Trophoblast cell (in vitro differentiated cells and primary cell): Measurements from ENCODE around the gene CCNB1IP1.
"Not testable (repeated sequence)": the region's sequence is repeated elsewhere in the genome, so short reads cannot be mapped to it uniquely, and the experiment has no call there.

Source experiments
- DNase-seq, 2 donors: peaks; one replicate each; pipeline ENCODE4 v3.0.0-alpha.2; 2016
- H2AFZ ChIP-seq: 2 replicates; pipeline ENCODE4 v1.6.1; 2013; ENCODE audit warnings: low read length, moderate library complexity, mild to moderate bottlenecking; ENCODE audit not compliant: insufficient read depth, poor library complexity
- H2AK5ac ChIP-seq: 2 replicates; pipeline ENCODE4 v1.6.1; 2013; ENCODE audit warnings: mild to moderate bottlenecking, low read length
- H2BK120ac ChIP-seq: 2 replicates; pipeline ENCODE4 v1.6.1; 2013; ENCODE audit warnings: low read length, mild to moderate bottlenecking, moderate library complexity; ENCODE audit not compliant: insufficient read depth, poor library complexity
- H2BK12ac ChIP-seq: 2 replicates; pipeline ENCODE4 v1.6.1; 2013; ENCODE audit warnings: mild to moderate bottlenecking, low read length, moderate library complexity
- H2BK5ac ChIP-seq: 2 replicates; pipeline ENCODE4 v1.6.1; 2013; ENCODE audit warnings: low read length, low read depth, moderate library complexity, mild to moderate bottlenecking; ENCODE audit not compliant: poor library complexity
- H3K14ac ChIP-seq: 2 replicates; pipeline ENCODE4 v1.6.1; 2013; ENCODE audit warnings: mild to moderate bottlenecking, low read length
- H3K18ac ChIP-seq: 2 replicates; pipeline ENCODE4 v1.6.1; 2013; ENCODE audit warnings: mild to moderate bottlenecking, low read length
- H3K23ac ChIP-seq: 2 replicates; pipeline ENCODE4 v1.6.1; 2013; ENCODE audit warnings: low read length
- H3K27ac ChIP-seq: 2 replicates; pipeline ENCODE4 v1.5.1; 2013; ENCODE audit warnings: low read depth, mild to moderate bottlenecking, inconsistent platforms, low read length, moderate library complexity
- H3K27me3 ChIP-seq: 2 replicates; pipeline ENCODE4 v1.6.1; 2013; ENCODE audit warnings: inconsistent platforms, mild to moderate bottlenecking, low read length, moderate library complexity; ENCODE audit not compliant: insufficient read depth
- H3K36me3 ChIP-seq, 2 experiments: 1 replicate in 1 of 2; 2 replicates in 1 of 2; pipeline ENCODE4 v1.6.1; 2013; ENCODE audit warnings: low read length in 2 of 2, mild to moderate bottlenecking in 2 of 2, moderate library complexity in 1 of 2; ENCODE audit not compliant: insufficient read depth in 2 of 2, control insufficient read depth in 1 of 2
- H3K4ac ChIP-seq: 2 replicates; pipeline ENCODE4 v1.6.1; 2013; ENCODE audit warnings: low read depth, mild to moderate bottlenecking, low read length, moderate library complexity
- H3K4me1 ChIP-seq, 2 experiments: 1 replicate in 1 of 2; 2 replicates in 1 of 2; pipeline ENCODE4 v1.6.1; 2013; ENCODE audit warnings: low read length in 2 of 2, mild to moderate bottlenecking in 2 of 2, moderate library complexity in 1 of 2; ENCODE audit not compliant: insufficient read depth in 2 of 2, control insufficient read depth in 1 of 2
- H3K4me2 ChIP-seq: 2 replicates; pipeline ENCODE4 v1.6.1; 2013; ENCODE audit warnings: inconsistent platforms, mild to moderate bottlenecking, low read length, moderate library complexity
- H3K4me3 ChIP-seq: 2 replicates; pipeline ENCODE4 v1.5.1; 2013; ENCODE audit warnings: mild to moderate bottlenecking, low read depth, low read length, inconsistent platforms
- H3K79me1 ChIP-seq: one replicate; pipeline ENCODE4 v1.6.1; 2013; ENCODE audit warnings: low read length
- H3K79me2 ChIP-seq: 2 replicates; pipeline ENCODE4 v1.6.1; 2013; ENCODE audit warnings: low read length, mild to moderate bottlenecking; ENCODE audit not compliant: control insufficient read depth, insufficient read depth, poor library complexity
- H3K9ac ChIP-seq: 2 replicates; pipeline ENCODE4 v1.6.1; 2013; ENCODE audit warnings: mild to moderate bottlenecking, low read length
- H3K9me3 ChIP-seq: 2 replicates; pipeline ENCODE4 v1.6.1; 2013; ENCODE audit warnings: low read depth, mild to moderate bottlenecking, control low read depth, inconsistent platforms, low read length; ENCODE audit not compliant: insufficient read depth
- H4K12ac ChIP-seq: 2 replicates; pipeline ENCODE4 v1.6.1; 2013; ENCODE audit warnings: low read depth, mild to moderate bottlenecking, low read length, moderate library complexity
- H4K8ac ChIP-seq: 2 replicates; pipeline ENCODE4 v1.6.1; 2013; ENCODE audit warnings: low read depth, mild to moderate bottlenecking, low read length, moderate library complexity
- H4K91ac ChIP-seq: one replicate; pipeline ENCODE4 v1.6.1; 2013; ENCODE audit warnings: low read depth, mild to moderate bottlenecking, low read length, moderate library complexity
- WGBS: extraction: QIAGEN DNeasy Blood & Tissue Kit; methylation state at CpG from one replicate; pipeline ENCODE4 v1.1.7; 2013; ENCODE audit warnings: missing lambda C conversion rate; ENCODE audit not compliant: insufficient read length, insufficient coverage; ENCODE audit errors: extremely low coverage; 5-methylcytosine and 5-hydroxymethylcytosine counted together

CCNB1IP1 gene

DNA sequence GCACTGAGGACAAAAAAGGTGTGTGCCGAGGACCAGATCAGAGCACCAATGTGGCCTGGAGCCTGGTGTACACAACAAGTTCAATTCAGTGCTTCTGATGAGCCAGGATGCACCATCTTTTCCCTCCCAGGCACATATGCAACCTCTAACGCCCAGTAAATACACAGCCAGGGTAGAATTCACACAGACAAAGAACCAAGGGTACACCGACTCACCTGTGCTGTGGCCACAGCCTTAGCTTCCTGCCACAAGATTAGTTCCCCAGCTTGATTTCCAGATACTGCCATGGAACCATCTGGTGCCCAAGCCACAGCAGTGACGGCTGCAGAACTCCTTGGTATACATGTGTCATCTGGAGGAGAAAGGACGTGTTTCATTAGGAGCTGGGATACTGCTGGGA lies 39.7 kb upstream of the CCNB1IP1 start:
- Histone ChIP-seq H3K18ac (no peak overlapping the region), H3K4me1 (no peaks in the 10 kb centered on the region), H3K27me3 (no peaks in the 10 kb centered on the region), H2BK12ac (no peak overlapping the region), H3K9me3 (no peaks in the 10 kb centered on the region), H3K79me1 (no peaks in the 10 kb centered on the region), H3K4ac (no peak overlapping the region), H3K36me3 (peaks cover 46 to 66% of the 10 kb centered on the region in 2 experiments), H3K27ac (no peak overlapping the region), H3K4me3 (no peak overlapping the region), H4K8ac (no peak overlapping the region), H3K9ac (no peak overlapping the region), H3K79me2 (no peaks in the 10 kb centered on the region), H2AK5ac (no peak overlapping the region), H4K91ac (no peak overlapping the region), H3K14ac (no peak overlapping the region), H2BK5ac (no peak overlapping the region), H3K4me2 (no peak overlapping the region), H2AFZ (no peak overlapping the region), H4K12ac (no peak overlapping the region), H3K23ac (no peak overlapping the region), H2BK120ac (no peak overlapping the region)
- WGBS = no CpG with 5 or more reads among the region's 5 CpGs
- no peak for DNase-seq

DNA sequence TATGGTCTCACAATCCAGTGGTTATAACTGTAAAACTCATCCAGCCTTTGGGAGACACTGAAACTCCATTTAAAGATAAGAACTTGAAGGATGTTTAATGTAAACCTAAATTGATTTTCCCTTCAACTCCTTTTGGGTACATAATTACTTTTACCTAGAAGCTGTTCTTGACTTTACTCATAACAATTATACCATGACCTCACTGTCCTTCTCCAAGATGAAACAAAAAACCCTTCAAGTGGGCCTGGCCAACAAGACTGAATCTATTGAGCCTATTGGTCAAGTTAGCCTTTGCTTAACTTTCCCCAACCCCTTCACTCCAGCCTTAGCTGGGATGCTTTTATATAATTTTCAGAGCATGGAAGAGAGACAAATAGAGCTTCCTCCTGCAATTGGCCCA lies 32.8 kb upstream of the CCNB1IP1 start:
- Histone ChIP-seq H3K4me1 (no peaks in the 10 kb centered on the region), H3K4ac (no peak overlapping the region), H3K27me3 (no peaks in the 10 kb centered on the region), H2AFZ (no peak overlapping the region), H2BK120ac (no peak overlapping the region), H3K27ac (no peak overlapping the region), H4K91ac (no peak overlapping the region), H3K36me3 (peaks cover 16 to 21% of the 10 kb centered on the region in 2 experiments), H3K79me2 (no peaks in the 10 kb centered on the region), H3K9ac (no peak overlapping the region), H2BK5ac (no peak overlapping the region), H3K4me2 (no peak overlapping the region), H4K12ac (no peak overlapping the region), H3K14ac (no peak overlapping the region), H2AK5ac (no peak overlapping the region), H3K9me3 (no peaks in the 10 kb centered on the region), H3K23ac (no peak overlapping the region), H2BK12ac (no peak overlapping the region), H3K4me3 (no peak overlapping the region), H3K18ac (no peak overlapping the region), H3K79me1 (no peaks in the 10 kb centered on the region), H4K8ac (no peak overlapping the region)
- DNase-seq = no peak

DNA sequence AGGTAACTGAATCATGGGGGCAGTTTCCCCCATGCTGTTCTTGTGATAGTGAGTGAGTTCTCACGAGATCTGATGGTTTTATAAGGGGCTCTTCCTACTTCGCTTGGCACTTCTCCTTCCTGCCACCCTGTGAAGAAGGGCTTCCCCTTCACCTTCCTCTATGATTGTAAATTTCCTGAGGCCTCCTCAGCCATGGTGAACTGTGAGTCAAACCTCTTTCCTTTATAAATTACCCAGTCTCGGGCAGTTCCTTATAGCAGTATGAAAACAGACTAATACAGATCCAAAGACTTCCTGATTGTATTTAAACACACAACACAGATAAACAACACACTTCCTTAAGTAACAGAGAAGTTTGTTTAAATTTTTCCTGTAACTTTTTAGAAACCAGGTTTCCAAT lies 25.4 kb upstream of the CCNB1IP1 start:
- not testable (repeated sequence) for H3K27me3 ChIP-seq, DNase-seq, H3K9ac ChIP-seq, H3K27ac ChIP-seq, H3K79me1 ChIP-seq, H3K79me2 ChIP-seq, H3K14ac ChIP-seq, H4K91ac ChIP-seq, H2AFZ ChIP-seq, H2BK5ac ChIP-seq, H3K23ac ChIP-seq, H3K18ac ChIP-seq, H2BK12ac ChIP-seq, H2BK120ac ChIP-seq, H4K8ac ChIP-seq, H3K4me2 ChIP-seq, H3K4ac ChIP-seq, H4K12ac ChIP-seq, H3K4me3 ChIP-seq, H3K9me3 ChIP-seq, H3K4me1 ChIP-seq, H2AK5ac ChIP-seq
- peaks cover 15 to 31% of the 10 kb centered on the region in 2 experiments for H3K36me3 ChIP-seq
- WGBS = no CpG with 5 or more reads among the region's 3 CpGs

DNA sequence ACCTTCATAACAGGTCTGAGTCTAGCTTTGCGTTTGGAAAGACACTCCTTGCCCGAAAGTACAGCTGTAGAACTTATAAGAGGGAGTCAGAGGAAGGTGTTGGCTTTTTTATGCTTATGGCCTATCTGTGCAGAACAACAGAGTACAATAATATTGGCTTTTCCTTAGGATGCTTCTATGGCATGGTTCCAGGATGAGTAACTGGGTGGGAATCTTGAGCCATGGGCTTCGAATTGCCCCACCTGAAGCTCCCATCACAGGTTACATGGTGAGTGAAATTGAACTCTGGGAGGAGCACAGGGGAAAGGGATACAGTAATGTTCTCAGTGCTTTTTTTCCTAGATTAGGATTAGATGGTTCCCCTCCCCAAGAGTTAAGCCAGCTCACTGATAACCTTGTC lies 23.3 kb upstream of the CCNB1IP1 start:
- no peak overlapping the region for H2BK12ac ChIP-seq
- no peak overlapping the region for H2AK5ac ChIP-seq
- H3K9ac ChIP-seq = no peak overlapping the region
- no peak overlapping the region for H3K4ac ChIP-seq
- no peak overlapping the region for H4K12ac ChIP-seq
- H2BK120ac ChIP-seq = no peak overlapping the region
- no peak overlapping the region for H4K91ac ChIP-seq
- no peak overlapping the region for H3K23ac ChIP-seq
- H3K27ac ChIP-seq = no peak overlapping the region
- H3K4me3 ChIP-seq = no peak overlapping the region
- H3K9me3 ChIP-seq = no peaks in the 10 kb centered on the region
- DNase-seq = no peak
- H3K18ac ChIP-seq = no peak overlapping the region
- H3K4me2 ChIP-seq = no peak overlapping the region
- H2AFZ ChIP-seq = no peak overlapping the region
- no CpG with 5 or more reads among the region's 3 CpGs for WGBS
- H3K79me1 ChIP-seq = no peaks in the 10 kb centered on the region
- H3K79me2 ChIP-seq = no peaks in the 10 kb centered on the region
- H3K4me1 ChIP-seq = no peaks in the 10 kb centered on the region
- H3K27me3 ChIP-seq = no peaks in the 10 kb centered on the region
- H4K8ac ChIP-seq = no peak overlapping the region
- no peak overlapping the region for H3K14ac ChIP-seq
- H3K36me3 ChIP-seq = peaks cover 24 to 43% of the 10 kb centered on the region in 2 experiments
- H2BK5ac ChIP-seq = no peak overlapping the region

DNA sequence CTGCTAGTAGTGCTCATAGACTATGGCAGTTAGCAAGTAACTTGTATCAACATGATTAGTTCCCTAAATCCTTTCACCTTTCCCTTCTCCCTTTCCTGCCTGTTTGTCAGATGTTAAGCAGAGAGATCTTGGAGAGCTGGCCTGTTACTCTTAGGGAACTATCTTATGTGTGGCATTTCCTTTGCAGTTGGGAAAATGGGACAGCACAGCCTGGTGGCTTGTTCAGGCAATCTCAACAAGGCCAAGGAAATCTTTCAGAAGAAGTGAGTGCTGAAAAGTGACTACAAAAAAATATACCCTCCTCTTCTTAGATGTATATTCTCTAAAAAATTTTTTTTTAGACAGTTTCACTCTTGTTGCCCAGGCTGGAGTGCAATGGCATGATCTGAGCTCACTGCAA lies 17.8 kb upstream of the CCNB1IP1 start:
- Histone ChIP-seq H4K91ac (no peak overlapping the region), H3K79me2 (no peaks in the 10 kb centered on the region), H4K8ac (no peak overlapping the region), H3K14ac (no peak overlapping the region), H4K12ac (no peak overlapping the region), H3K4me2 (no peak overlapping the region), H3K9ac (no peak overlapping the region), H3K27ac (no peak overlapping the region), H2AFZ (no peak overlapping the region), H2BK12ac (no peak overlapping the region), H2BK5ac (no peak overlapping the region), H3K23ac (no peak overlapping the region), H3K4me1 (no peaks in the 10 kb centered on the region), H3K36me3 (peaks cover 35 to 49% of the 10 kb centered on the region in 2 experiments), H3K9me3 (no peaks in the 10 kb centered on the region), H3K4ac (no peak overlapping the region), H3K27me3 (no peaks in the 10 kb centered on the region), H3K18ac (no peak overlapping the region), H2AK5ac (no peak overlapping the region), H2BK120ac (no peak overlapping the region), H3K79me1 (no peaks in the 10 kb centered on the region), H3K4me3 (no peak overlapping the region)
- no peak for DNase-seq
